HepG2 (cell line): ENCODE measurements around the gene SMYD5. TPM values are rescaled to one million over a fixed set of nuclear protein-coding genes. Genes with fewer than 3 reads are reported as not detected.
A peak's percentile ranks its signal among the peaks of the same experiment; 100 is the strongest.

ENCODE experiments used
- EEA1 ChIP-seq: sonication (generic); formaldehyde crosslinking; IDR thresholded peaks from 2 replicates; pipeline ENCODE4 v1.5.1; 2020; ENCODE audit warnings: mild to moderate bottlenecking, missing genetic modification reagents, borderline replicate concordance
- GZF1 ChIP-seq: sonication (generic); formaldehyde crosslinking; IDR thresholded peaks from 2 replicates; pipeline ENCODE4 v1.5.1; 2020; ENCODE audit warnings: mild to moderate bottlenecking, missing genetic modification reagents
- KMT2A ChIP-seq: sonication (generic); formaldehyde crosslinking; IDR thresholded peaks from 2 replicates; pipeline ENCODE4 v1.4.0; 2020; ENCODE audit warnings: missing genetic modification reagents
- NFE2 ChIP-seq: sonication (generic); formaldehyde crosslinking; IDR thresholded peaks from 2 replicates; pipeline ENCODE4 v1.4.0; 2020; ENCODE audit warnings: missing genetic modification reagents
- NR2F6 ChIP-seq, 2 experiments: IDR thresholded peaks; 2 replicates each; pipeline ENCODE4 v1.6.1; 2016; ENCODE audit warnings: antibody characterized with exemption in 1 of 2, mild to moderate bottlenecking in 1 of 2
- THAP11 ChIP-seq: IDR thresholded peaks from 2 replicates; pipeline ENCODE4 v1.6.1; 2016; ENCODE audit warnings: missing biosample characterization, missing genetic modification reagents
- ZIK1 ChIP-seq: sonication (generic); formaldehyde crosslinking; IDR thresholded peaks from 2 replicates; pipeline ENCODE4 v1.5.0; 2020; ENCODE audit warnings: mild to moderate bottlenecking, low read depth, missing genetic modification reagents, borderline replicate concordance
- ZNF333 ChIP-seq: sonication (generic); formaldehyde crosslinking; IDR thresholded peaks from 2 replicates; pipeline ENCODE4 v1.4.0; 2020; ENCODE audit warnings: mild to moderate bottlenecking, missing genetic modification reagents, borderline replicate concordance
- polyA plus RNA-seq, 8 experiments: library from polyadenylated mRNA; depleted of rRNA in 3 of 8; stranded (reverse) in 7 of 8; unstranded in 1 of 8; fragments of >200 nt; fragmentation: Illumina TruSeq in 4 of 8; extraction: Trizol in 4 of 8; gene quantifications; 2 replicates each; pipeline versions ENCODE4 v1.2.1 to v1.2.3, GENCODE V29; 2011 to 2016; ENCODE audit warnings: low read depth in 4 of 8, missing spikeins in 1 of 8, mixed read lengths in 1 of 8; ENCODE audit not compliant: insufficient read depth in 1 of 8
- total RNA-seq, 5 experiments: library from RNA; depleted of rRNA; stranded (reverse); fragments of >200 nt; fragmentation: Illumina TruSeq; extraction: Trizol; gene quantifications; 2 replicates each; pipeline ENCODE4 v1.2.3, GENCODE V29; 2016; ENCODE audit warnings: low read depth in 1 of 5
- TF ChIP-seq, protein P1 (sequence below): sonication (generic); formaldehyde crosslinking; IDR thresholded peaks from 2 replicates; pipeline ENCODE4 v1.4.0; 2020; ENCODE audit warnings: missing genetic modification reagents
- TF ChIP-seq, protein P2 (sequence below): IDR thresholded peaks from 2 replicates; pipeline ENCODE4 v1.6.1; 2016; ENCODE audit warnings: control low read depth
- TF ChIP-seq, protein P3 (sequence below): sonication (generic); formaldehyde crosslinking; IDR thresholded peaks from 2 replicates; pipeline ENCODE4 v1.5.1; 2020; ENCODE audit warnings: missing genetic modification reagents, mild to moderate bottlenecking, borderline replicate concordance
- TF ChIP-seq, protein P4 (sequence below): sonication (generic); formaldehyde crosslinking; conservative IDR thresholded peaks from 2 replicates; pipeline ENCODE4 v1.8.0; 2022; ENCODE audit warnings: mild to moderate bottlenecking, moderate library complexity, missing genetic modification reagents
- TF ChIP-seq, protein P5 (sequence below): IDR thresholded peaks from 2 replicates; pipeline ENCODE4 v1.4.0; 2020; ENCODE audit warnings: mild to moderate bottlenecking, missing genetic modification reagents
- TF ChIP-seq, protein P6 (sequence below): IDR thresholded peaks from 2 replicates; pipeline ENCODE4 v1.6.1; 2016; ENCODE audit warnings: mild to moderate bottlenecking, missing biosample characterization, missing genetic modification reagents
- TF ChIP-seq, protein P7 (sequence below): fragments of 450-650 bp; IDR thresholded peaks from 2 replicates; pipeline ENCODE4 v1.6.1; 2016

Gene SMYD5
- total and polyA plus RNA-seq, 2 of the 13 experiments (the other 11 are each of a cell fraction or from before 2014, with no cell fraction given): 55.8 to 70.4 TPM

DNA sequence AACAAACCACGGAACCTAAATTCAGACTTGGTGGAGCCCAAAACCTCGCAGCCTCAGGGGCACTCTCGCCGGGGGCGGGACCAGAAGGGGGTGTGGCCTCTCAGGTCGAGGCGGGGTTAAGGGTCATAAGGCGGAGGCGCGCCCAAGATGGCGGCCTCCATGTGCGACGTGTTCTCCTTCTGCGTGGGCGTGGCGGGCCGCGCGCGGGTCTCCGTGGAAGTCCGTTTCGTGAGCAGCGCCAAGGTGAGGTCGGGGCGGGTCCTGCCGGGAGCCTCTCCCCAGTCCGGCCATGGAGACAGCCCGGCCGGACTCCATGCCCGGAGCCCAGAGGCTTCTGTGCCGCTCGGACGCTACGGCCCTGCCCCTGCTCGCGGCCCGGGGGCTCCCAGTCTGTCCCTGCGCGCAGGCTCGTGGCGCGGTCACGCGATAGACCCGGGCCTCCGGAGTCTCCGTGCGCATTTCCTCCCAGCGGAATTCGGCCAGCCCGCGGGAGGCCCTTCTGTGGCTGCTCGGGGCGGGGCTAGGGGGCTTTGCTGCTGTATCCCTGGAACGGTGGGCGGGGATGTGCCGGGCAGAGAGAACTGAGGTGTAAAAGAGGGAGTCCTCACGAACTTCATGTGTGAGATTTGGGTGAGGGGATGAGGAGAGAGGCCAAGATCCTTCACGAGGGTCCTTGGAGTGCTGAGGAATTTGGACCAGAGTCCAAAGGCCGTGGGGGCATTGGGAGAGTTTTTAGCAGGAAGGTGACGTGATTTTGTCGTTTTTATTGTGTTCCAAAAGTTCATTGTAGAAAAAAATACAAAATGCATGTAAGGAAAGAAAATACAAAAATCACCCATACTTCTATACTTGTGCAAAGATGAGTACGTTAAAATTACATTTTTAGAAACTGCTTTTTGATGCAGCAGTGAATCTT is at the start of gene SMYD5 (continued):
- TF ChIP-seq ZIK1 (CRISPR knock-in tag): no peak
- TF ChIP-seq, protein P1, sequence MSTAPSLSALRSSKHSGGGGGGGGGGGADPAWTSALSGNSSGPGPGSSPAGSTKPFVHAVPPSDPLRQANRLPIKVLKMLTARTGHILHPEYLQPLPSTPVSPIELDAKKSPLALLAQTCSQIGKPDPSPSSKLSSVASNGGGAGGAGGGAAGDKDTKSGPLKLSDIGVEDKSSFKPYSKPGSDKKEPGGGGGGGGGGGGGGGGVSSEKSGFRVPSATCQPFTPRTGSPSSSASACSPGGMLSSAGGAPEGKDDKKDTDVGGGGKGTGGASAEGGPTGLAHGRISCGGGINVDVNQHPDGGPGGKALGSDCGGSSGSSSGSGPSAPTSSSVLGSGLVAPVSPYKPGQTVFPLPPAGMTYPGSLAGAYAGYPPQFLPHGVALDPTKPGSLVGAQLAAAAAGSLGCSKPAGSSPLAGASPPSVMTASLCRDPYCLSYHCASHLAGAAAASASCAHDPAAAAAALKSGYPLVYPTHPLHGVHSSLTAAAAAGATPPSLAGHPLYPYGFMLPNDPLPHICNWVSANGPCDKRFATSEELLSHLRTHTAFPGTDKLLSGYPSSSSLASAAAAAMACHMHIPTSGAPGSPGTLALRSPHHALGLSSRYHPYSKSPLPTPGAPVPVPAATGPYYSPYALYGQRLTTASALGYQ: peak; percentile 80
- TF ChIP-seq THAP11 (CRISPR knock-in tag): peak; percentile 81
- TF ChIP-seq, protein P2, sequence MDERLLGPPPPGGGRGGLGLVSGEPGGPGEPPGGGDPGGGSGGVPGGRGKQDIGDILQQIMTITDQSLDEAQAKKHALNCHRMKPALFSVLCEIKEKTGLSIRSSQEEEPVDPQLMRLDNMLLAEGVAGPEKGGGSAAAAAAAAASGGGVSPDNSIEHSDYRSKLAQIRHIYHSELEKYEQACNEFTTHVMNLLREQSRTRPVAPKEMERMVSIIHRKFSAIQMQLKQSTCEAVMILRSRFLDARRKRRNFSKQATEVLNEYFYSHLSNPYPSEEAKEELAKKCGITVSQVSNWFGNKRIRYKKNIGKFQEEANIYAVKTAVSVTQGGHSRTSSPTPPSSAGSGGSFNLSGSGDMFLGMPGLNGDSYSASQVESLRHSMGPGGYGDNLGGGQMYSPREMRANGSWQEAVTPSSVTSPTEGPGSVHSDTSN (CRISPR knock-in tag): no peak
- TF ChIP-seq, protein P3, sequence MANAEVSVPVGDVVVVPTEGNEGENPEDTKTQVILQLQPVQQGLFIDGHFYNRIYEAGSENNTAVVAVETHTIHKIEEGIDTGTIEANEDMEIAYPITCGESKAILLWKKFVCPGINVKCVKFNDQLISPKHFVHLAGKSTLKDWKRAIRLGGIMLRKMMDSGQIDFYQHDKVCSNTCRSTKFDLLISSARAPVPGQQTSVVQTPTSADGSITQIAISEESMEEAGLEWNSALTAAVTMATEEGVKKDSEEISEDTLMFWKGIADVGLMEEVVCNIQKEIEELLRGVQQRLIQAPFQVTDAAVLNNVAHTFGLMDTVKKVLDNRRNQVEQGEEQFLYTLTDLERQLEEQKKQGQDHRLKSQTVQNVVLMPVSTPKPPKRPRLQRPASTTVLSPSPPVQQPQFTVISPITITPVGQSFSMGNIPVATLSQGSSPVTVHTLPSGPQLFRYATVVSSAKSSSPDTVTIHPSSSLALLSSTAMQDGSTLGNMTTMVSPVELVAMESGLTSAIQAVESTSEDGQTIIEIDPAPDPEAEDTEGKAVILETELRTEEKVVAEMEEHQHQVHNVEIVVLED (CRISPR knock-in tag): peak; percentile 81
- TF ChIP-seq GZF1 (CRISPR knock-in tag): peak; percentile 85; the same call in 1 of the 2 replicates
- TF ChIP-seq EEA1 (CRISPR knock-in tag): no peak
- TF ChIP-seq, protein P4, sequence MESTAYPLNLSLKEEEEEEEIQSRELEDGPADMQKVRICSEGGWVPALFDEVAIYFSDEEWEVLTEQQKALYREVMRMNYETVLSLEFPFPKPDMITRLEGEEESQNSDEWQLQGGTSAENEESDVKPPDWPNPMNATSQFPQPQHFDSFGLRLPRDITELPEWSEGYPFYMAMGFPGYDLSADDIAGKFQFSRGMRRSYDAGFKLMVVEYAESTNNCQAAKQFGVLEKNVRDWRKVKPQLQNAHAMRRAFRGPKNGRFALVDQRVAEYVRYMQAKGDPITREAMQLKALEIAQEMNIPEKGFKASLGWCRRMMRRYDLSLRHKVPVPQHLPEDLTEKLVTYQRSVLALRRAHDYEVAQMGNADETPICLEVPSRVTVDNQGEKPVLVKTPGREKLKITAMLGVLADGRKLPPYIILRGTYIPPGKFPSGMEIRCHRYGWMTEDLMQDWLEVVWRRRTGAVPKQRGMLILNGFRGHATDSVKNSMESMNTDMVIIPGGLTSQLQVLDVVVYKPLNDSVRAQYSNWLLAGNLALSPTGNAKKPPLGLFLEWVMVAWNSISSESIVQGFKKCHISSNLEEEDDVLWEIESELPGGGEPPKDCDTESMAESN (CRISPR knock-in tag): peak; percentile 94
- peak; percentile 75 for TF ChIP-seq KMT2A (CRISPR knock-in tag)
- TF ChIP-seq NR2F6 (IDR thresholded peaks at IDR 0.05): peak; percentile 80
- peak; percentile 90 for TF ChIP-seq NR2F6 (CRISPR knock-in tag; IDR thresholded peaks at IDR 0.05)
- no peak for TF ChIP-seq NFE2
- TF ChIP-seq, protein P5, sequence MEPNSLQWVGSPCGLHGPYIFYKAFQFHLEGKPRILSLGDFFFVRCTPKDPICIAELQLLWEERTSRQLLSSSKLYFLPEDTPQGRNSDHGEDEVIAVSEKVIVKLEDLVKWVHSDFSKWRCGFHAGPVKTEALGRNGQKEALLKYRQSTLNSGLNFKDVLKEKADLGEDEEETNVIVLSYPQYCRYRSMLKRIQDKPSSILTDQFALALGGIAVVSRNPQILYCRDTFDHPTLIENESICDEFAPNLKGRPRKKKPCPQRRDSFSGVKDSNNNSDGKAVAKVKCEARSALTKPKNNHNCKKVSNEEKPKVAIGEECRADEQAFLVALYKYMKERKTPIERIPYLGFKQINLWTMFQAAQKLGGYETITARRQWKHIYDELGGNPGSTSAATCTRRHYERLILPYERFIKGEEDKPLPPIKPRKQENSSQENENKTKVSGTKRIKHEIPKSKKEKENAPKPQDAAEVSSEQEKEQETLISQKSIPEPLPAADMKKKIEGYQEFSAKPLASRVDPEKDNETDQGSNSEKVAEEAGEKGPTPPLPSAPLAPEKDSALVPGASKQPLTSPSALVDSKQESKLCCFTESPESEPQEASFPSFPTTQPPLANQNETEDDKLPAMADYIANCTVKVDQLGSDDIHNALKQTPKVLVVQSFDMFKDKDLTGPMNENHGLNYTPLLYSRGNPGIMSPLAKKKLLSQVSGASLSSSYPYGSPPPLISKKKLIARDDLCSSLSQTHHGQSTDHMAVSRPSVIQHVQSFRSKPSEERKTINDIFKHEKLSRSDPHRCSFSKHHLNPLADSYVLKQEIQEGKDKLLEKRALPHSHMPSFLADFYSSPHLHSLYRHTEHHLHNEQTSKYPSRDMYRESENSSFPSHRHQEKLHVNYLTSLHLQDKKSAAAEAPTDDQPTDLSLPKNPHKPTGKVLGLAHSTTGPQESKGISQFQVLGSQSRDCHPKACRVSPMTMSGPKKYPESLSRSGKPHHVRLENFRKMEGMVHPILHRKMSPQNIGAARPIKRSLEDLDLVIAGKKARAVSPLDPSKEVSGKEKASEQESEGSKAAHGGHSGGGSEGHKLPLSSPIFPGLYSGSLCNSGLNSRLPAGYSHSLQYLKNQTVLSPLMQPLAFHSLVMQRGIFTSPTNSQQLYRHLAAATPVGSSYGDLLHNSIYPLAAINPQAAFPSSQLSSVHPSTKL (CRISPR knock-in tag): peak; percentile 54
- TF ChIP-seq, protein P6, sequence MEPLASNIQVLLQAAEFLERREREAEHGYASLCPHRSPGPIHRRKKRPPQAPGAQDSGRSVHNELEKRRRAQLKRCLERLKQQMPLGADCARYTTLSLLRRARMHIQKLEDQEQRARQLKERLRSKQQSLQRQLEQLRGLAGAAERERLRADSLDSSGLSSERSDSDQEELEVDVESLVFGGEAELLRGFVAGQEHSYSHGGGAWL (CRISPR knock-in tag): peak; percentile 99
- peak; percentile 99 for TF ChIP-seq ZNF333 (CRISPR knock-in tag)
- TF ChIP-seq, protein P7, sequence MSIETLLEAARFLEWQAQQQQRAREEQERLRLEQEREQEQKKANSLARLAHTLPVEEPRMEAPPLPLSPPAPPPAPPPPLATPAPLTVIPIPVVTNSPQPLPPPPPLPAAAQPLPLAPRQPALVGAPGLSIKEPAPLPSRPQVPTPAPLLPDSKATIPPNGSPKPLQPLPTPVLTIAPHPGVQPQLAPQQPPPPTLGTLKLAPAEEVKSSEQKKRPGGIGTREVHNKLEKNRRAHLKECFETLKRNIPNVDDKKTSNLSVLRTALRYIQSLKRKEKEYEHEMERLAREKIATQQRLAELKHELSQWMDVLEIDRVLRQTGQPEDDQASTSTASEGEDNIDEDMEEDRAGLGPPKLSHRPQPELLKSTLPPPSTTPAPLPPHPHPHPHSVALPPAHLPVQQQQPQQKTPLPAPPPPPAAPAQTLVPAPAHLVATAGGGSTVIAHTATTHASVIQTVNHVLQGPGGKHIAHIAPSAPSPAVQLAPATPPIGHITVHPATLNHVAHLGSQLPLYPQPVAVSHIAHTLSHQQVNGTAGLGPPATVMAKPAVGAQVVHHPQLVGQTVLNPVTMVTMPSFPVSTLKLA: peak; percentile 59
